DMS153 treated with DMSO at 0.1 percent for 48 hours (cell line): ENCODE results near the gene UGT1A6.
"Not testable (repeated sequence)": the region's sequence is repeated elsewhere in the genome, so short reads cannot be mapped to it uniquely, and the experiment has no call there.

Experiments
- DNase-seq: peaks from one replicate; lab custom pipeline; 2025; ENCODE audit not compliant: unreplicated experiment; lab: John Stamatoyannopoulos, UW

The UGT1A6 gene

DNA sequence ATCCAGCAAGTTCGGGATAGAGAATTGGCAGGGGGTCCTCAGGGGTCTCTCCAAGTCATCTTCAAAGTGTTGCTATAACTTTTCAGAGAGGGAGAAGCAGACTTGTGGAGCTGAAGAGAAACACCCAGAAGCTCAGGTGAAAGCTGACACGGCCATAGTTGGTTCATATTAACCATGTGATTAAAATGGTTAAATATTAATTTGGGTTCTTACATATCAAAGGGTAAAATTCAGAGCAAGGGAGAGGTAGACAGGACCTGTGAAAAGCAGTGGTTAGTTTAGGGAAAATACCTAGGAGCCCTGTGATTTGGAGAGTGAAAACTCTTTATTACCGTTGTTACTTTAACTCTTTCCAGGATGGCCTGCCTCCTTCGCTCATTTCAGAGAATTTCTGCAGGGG is at the start of gene UGT1A6:
UGT1A6 (plus strand) TSS at position 243 of the 400 bp plus-strand sequence; CDS start at position 358, 115 bp downstream.
- no peak for DNase-seq

DNA sequence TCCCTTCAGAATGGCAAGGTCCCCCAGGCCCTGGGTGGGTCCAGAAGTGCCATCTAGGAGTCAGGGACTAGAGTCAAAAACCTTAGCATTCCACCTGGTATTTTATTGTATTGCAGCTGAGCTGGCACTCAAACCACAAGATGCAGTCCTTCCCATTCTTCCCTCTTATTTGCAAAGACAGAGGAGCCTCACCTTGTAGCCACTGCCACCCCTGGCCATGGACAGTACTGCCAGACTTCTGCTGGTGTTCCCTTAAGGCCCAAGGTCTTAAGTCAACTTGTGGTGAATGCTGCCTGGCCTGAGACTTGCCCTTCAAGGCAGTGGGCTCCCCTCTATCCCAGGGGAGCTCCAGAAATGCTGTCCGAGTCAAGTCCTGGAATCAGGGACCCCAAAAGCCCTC is 49.6 kb upstream of the UGT1A6 start:
- no peak for DNase-seq

DNA sequence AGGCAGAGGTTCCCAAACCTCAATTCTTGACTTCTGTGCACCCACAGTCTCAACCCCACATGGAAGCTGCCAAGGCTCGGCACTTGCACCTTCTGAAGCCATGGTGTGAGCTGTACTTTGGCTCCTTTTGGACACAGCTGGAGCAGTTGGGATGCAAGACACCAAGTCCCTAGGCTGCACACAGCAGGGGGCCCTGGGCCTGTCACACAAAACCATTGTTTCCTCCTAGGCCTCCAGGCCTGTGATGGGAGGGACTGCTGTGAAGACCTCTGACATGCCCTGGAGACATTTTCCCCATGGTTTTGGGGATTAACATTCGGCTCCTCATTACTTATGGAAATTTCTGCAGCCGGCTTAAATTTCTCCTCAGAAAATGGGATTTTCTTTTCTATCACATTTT is 46.7 kb upstream of the UGT1A6 start:
- not testable (repeated sequence) for DNase-seq

DNA sequence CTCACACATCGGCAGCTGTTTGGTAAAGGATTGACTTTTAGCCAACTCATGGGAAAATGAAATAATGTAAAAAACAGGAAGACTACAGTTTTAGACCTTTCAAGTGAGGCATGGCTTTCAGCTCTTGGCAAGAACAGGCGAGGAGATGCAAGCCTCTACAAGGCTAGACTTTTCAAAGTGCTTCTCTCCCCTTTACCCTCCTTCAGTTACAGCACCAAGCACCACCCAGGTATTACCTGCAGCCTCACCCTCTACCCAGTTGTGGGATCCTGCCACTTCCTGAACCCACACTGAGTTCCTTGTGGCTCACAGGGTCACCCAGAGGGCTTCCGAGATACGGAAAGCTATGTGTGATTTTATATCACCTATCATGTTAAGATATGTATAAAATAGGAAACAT is 41.7 kb upstream of the UGT1A6 start:
- no peak for DNase-seq

DNA sequence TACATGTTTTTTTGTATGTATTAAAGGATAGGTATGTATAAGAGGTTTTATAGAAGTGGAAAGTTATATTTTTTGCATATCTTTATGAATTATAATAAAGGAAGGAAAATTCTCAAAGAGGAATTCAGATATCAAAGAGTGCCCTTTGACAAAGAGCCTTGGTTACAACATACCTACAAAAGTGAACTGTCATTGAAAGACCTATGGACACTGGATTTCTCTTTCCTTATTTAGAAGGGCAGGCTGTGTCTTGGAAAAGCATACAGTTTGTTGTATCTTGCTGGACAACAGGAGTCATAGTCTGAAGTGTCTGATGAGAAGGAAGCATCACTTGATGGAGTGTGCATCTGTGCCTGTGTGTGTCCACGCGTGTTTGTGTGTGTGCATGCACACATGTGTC is 41.3 kb upstream of the UGT1A6 start:
- DNase-seq: no peak

DNA sequence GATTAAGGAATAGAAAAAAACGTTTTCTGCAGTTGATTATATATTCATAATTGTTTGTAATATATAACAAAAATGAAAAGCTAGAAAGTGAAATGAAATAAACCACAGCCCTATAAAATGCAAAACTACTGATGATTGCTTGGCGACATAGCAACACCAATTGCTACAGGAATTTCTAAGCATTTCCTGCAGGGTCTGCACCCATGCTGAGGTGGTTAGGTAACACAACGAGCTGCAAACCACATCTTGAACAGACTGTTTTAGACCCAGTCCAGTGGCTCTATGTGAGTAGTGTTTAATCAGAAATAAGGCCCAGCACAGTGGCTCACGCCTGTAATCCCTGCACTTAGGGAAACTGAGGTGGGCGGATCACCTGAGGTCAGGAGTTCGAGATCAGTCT is 38.2 kb upstream of the UGT1A6 start:
- DNase-seq: no peak

DNA sequence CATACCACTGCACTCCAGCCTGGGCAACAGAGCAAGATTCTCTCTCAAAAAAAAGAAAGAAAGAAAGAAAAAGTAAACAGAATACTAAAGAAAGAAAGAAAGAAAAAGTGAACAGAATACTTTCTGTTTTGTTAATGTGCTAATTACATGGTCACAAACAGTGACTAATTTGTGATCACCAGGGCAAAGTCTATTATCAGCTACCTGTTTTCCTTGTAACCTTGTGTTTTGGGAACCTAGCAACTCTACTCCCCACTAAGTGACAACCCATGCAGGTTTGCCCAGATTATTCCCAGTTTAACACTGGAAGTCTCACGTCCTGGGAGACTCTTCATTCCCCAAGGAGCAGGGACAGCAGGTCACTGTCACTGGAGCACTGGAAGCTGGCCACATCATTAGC is 37.6 kb upstream of the UGT1A6 start:
- no peak for DNase-seq

GRCh38 chr2:233655943-233656342 is 36.7 kb upstream of the UGT1A6 start:
- DNase-seq: not testable (repeated sequence)

- DNase-seq: no peak
Measured at GRCh38 chr2:233656443-233656842, 36.2 kb upstream of the UGT1A6 start.

GRCh38 chr2:233658610-233659009 is 34.1 kb upstream of the UGT1A6 start:
- DNase-seq: no peak

DNA sequence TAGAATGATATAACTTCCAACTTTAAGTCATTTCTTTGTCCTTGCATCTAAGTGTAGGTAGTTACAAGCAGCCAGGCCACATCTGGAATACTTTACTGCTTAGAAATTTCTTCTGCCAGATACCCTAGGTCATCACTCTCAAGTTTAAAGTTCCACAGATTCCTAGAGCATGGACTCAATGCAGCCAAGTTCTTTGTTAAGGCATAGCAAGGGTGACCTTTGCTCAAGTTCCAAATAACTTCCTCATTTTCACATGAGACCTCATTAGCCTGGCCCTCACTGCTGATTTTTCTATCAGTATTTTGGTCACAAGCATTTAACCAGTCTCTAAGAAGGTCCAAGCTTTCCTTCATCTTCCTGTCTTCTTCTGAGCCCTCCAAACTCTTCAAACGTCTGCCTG is 28.8 kb upstream of the UGT1A6 start:
- DNase-seq: no peak

GRCh38 chr2:233668605-233669260 is 24.0 kb upstream of the UGT1A6 start:
- DNase-seq: no peak

- no peak for DNase-seq
Measured at GRCh38 chr2:233671290-233672161, 21.2 kb upstream of the UGT1A6 start, which contains the start of gene UGT1A9. Gene UGT1A9, plus strand, starts transcription at chr2:233671898. Its CDS starts 37 bp downstream, at chr2:233671935.

- DNase-seq: no peak
Measured at GRCh38 chr2:233672886-233673285, 19.8 kb upstream of the UGT1A6 start.

- no peak for DNase-seq
Measured at GRCh38 chr2:233673896-233674295, 18.8 kb upstream of the UGT1A6 start.

DNA sequence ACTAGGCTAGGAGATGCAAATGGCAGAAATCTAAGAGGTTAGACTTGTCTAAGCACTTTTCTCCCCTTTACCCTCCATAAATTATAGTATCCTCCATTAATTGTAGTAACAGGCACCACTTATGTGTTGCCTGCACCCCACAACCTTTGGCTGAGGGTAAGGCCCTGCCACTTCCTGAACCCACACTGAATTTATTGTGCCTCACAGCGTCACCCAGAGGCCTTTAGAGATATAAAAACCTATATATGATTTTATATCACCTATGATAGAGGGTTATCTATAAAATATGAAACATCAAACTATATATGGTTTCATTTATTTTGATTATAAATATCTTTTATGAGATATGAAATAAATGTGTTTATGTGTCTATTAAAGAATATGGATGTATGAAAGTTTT is 18.4 kb upstream of the UGT1A6 start:
- DNase-seq: no peak

DNA sequence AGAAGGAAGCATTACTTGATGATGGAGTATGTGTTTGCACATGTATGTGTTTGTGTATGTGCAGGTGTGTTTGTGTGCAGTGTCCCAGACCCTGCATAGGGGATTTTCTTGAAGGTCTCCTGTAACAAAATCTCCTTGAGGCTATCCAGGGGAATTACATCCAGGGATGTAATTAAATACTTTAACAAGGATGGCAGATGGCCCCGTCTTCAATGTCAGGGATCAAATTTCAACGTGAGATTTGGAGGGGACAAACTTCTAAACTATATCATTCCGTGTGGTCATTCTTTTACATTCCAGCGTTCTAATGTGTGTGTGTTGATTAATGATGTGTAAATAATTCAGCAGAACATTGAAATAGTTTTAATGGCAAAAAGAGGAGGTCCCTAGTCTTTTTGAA is 17.7 kb upstream of the UGT1A6 start:
- DNase-seq: no peak

- DNase-seq: no peak
Measured at GRCh38 chr2:233676046-233676445, 16.6 kb upstream of the UGT1A6 start.

DNA sequence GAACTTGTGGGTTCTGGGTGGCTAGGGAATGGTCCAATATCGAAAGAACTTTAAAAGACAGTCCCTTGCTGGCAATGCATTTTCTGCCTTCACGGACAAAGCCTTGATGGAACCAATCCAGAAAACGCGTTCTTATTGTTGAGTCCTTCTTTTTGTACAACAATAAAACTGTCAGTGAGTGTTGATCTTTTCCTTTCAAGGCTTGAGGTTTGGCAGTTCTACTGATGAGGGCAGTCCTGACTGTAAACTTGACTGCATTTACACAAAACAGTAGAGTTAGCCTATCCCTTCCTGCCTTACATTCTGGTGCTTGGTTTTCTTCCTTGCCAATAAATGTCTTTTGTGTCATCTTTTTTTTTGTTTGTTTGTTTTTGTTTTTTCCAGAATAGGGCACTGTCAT is 13.5 kb upstream of the UGT1A6 start:
- DNase-seq: no peak

DNA sequence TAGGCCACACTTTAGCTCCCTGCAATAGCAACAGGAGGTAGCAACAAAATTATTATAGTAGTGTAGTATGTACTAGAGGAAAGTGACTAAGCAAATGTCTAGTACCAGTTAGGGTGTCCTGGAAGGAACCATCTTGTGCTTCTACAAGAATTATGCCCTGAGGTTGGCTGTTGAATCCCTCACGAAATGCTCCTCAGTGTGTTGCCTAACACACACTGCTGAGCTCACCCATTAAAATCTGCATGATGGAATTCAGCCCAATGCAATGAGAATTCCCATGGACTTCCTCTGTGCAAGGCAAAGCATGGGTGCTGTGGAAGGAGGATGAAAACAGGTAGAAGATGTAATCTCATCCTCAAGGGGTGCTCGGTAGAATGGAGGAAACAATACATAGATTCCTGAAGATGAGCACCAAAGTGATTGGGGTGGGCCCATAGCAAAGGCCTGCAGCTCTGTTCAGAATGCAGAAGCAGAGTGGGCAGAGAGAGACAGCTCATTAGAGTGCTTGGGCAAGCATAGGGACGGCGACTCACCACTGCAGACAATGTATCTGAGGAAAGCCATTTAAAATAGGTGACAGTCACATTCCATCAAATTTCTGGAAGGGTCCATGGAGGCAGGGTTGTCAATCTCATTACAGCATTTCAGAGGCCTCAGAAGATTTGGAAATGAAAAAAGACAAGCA is 12.2 kb upstream of the UGT1A6 start:
- DNase-seq: no peak

DNA sequence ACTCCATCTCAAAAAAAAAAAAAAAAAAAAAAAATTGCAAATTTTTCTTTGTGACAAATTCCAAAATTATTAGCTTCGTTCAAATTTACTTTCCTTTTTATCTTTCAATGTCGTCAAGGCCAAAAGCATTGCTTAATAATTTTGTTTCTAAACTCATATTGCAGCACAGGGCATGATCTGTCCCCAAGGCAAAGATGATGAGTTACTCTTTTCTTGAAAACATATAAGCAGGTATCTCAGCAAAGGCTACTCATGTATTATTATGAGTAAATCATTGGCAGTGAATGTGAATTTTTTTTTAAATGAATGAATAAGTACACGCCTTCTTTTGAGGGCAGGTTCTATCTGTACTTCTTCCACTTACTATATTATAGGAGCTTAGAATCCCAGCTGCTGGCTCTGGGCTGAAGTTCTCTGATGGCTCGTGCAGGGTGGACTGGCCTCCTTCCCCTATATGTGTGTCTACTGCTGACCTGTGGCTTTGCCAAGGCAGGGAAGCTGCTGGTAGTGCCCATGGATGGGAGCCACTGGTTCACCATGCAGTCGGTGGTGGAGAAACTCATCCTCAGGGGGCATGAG is 11.1 kb upstream of the UGT1A6 start, which contains the start of gene UGT1A7:
UGT1A7 (plus strand) TSS at position 381 of the 579 bp plus-strand sequence; CDS start at position 418, 37 bp downstream.
- no peak for DNase-seq
